ENCODE measurements around the gene CNN1. TPM values are rescaled to one million over a fixed set of nuclear protein-coding genes. Genes with fewer than 3 reads are reported as not detected.

Gene CNN1
- total and polyA plus RNA-seq, 9 of the 15 experiments (the other 6 are each of a cell fraction or from before 2014, with no cell fraction given) = 0.23 to 10.6 (median 5.2) TPM

DNA sequence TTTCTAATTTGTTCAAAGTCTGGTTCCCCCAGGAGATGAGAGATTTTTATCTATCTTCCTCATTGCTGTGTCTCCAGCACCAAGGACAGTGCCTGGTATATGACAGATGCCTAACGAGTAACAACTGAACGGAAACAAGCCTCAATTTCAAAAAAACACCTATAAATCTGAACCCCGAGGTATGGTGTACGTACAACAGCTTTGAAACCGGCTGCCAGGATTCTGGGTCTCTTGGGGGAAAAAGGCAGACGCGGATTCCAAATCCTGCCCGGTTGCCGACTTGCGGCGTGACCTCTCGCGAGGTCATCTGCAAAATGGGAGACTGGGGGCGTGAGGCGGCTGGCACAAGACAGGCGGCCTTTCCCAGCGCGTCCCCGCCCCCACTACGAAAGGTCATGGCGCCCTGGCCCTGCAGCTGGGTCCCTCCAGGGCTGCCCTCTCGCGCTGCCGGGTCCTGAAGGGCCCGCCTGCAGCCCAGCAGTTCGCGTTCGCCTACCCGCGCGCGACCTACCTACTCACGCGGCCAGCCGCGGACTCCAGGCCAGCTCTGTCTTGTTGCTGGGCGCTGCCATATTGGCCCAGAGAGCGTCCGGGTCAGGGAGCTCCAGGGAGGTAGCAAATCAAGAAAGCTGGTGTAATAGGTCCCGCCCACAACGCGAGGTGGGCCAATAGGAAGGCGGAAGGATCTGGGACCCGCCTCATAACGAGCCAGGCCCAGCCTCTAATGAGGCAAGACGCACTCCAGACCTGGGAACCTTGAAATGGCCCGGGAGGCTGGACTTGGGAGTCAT lies 9.9 kb upstream of the CNN1 start, which contains the start of gene ECSIT (continued):
- TF ChIP-seq ZNF766 (CRISPR knock-in tag; conservative IDR thresholded peaks at IDR 0.05) (peak; percentile 18; the same call in 1 of the 2 replicates), CCNT2 (IDR thresholded peaks at IDR 0.05; ENCODE audit: borderline replicate concordance, extremely low read depth, insufficient read length, low read depth, low read length) (peak; percentile 67), POLR2AphosphoS5 (IDR thresholded peaks at IDR 0.05; ENCODE audit: control insufficient read depth, insufficient read depth, low read depth, low read length) (peak; percentile 47; the same call in 1 of the 2 replicates), NBN (IDR thresholded peaks at IDR 0.05; ENCODE audit: low read depth) (0 out of 2 replicates have a peak, but pooled peaks have one; percentile 21), CHD4 (IDR thresholded peaks at IDR 0.05; ENCODE audit: insufficient read depth, insufficient replicate concordance, low read depth, low read length, poor library complexity, severe bottlenecking) (no peak), NEUROD1 (IDR thresholded peaks at IDR 0.05; ENCODE audit: borderline replicate concordance, low read depth, low read length, partially characterized antibody) (peak; percentile 8), ZNF583 (CRISPR knock-in tag; IDR thresholded peaks at IDR 0.05) (no peak), FOXA3 (CRISPR knock-in tag; conservative IDR thresholded peaks at IDR 0.05 in 1 of 2, IDR thresholded peaks at IDR 0.05 in 1 of 2) (peak in 1 of 2 experiments; percentile 53; a peak in 1 of 4 replicates), GATAD2A (IDR thresholded peaks at IDR 0.05) (no peak), NONO (IDR thresholded peaks at IDR 0.05; ENCODE audit: low read depth in 2 of 2, low read length in 1 of 2) (peak in 1 of 2 experiments; percentile 53; a peak in 1 of 4 replicates), CREM (IDR thresholded peaks at IDR 0.05; ENCODE audit: low read depth) (peak; percentile 56)
- TF ChIP-seq, protein P1, sequence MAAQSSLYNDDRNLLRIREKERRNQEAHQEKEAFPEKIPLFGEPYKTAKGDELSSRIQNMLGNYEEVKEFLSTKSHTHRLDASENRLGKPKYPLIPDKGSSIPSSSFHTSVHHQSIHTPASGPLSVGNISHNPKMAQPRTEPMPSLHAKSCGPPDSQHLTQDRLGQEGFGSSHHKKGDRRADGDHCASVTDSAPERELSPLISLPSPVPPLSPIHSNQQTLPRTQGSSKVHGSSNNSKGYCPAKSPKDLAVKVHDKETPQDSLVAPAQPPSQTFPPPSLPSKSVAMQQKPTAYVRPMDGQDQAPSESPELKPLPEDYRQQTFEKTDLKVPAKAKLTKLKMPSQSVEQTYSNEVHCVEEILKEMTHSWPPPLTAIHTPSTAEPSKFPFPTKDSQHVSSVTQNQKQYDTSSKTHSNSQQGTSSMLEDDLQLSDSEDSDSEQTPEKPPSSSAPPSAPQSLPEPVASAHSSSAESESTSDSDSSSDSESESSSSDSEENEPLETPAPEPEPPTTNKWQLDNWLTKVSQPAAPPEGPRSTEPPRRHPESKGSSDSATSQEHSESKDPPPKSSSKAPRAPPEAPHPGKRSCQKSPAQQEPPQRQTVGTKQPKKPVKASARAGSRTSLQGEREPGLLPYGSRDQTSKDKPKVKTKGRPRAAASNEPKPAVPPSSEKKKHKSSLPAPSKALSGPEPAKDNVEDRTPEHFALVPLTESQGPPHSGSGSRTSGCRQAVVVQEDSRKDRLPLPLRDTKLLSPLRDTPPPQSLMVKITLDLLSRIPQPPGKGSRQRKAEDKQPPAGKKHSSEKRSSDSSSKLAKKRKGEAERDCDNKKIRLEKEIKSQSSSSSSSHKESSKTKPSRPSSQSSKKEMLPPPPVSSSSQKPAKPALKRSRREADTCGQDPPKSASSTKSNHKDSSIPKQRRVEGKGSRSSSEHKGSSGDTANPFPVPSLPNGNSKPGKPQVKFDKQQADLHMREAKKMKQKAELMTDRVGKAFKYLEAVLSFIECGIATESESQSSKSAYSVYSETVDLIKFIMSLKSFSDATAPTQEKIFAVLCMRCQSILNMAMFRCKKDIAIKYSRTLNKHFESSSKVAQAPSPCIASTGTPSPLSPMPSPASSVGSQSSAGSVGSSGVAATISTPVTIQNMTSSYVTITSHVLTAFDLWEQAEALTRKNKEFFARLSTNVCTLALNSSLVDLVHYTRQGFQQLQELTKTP (IDR thresholded peaks at IDR 0.05; ENCODE audit: low read depth in 1 of 2, partially characterized antibody in 2 of 2) = peak in 1 of 2 experiments; percentile 97
- TF ChIP-seq, protein P2, sequence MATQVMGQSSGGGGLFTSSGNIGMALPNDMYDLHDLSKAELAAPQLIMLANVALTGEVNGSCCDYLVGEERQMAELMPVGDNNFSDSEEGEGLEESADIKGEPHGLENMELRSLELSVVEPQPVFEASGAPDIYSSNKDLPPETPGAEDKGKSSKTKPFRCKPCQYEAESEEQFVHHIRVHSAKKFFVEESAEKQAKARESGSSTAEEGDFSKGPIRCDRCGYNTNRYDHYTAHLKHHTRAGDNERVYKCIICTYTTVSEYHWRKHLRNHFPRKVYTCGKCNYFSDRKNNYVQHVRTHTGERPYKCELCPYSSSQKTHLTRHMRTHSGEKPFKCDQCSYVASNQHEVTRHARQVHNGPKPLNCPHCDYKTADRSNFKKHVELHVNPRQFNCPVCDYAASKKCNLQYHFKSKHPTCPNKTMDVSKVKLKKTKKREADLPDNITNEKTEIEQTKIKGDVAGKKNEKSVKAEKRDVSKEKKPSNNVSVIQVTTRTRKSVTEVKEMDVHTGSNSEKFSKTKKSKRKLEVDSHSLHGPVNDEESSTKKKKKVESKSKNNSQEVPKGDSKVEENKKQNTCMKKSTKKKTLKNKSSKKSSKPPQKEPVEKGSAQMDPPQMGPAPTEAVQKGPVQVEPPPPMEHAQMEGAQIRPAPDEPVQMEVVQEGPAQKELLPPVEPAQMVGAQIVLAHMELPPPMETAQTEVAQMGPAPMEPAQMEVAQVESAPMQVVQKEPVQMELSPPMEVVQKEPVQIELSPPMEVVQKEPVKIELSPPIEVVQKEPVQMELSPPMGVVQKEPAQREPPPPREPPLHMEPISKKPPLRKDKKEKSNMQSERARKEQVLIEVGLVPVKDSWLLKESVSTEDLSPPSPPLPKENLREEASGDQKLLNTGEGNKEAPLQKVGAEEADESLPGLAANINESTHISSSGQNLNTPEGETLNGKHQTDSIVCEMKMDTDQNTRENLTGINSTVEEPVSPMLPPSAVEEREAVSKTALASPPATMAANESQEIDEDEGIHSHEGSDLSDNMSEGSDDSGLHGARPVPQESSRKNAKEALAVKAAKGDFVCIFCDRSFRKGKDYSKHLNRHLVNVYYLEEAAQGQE (IDR thresholded peaks at IDR 0.05; ENCODE audit: borderline replicate concordance) = peak; percentile 99
- TF ChIP-seq, protein P2 (CRISPR knock-in tag; IDR thresholded peaks at IDR 0.05; ENCODE audit: low read depth) = peak; percentile 96
